WTC11 (cell line): ENCODE data around the gene RGS9BP. TPM values are rescaled to one million over a fixed set of nuclear protein-coding genes. Genes with fewer than 3 reads are reported as not detected.
"Not testable (repeated sequence)": the region's sequence is repeated elsewhere in the genome, so short reads cannot be mapped to it uniquely, and the experiment has no call there.

Source experiments
- ATAC-seq: fragments of 200-7000 bp; cut with Tn5 transposase; 2 replicates; pipeline ENCODE4 v1.10.0; 2021; ENCODE audit warnings: mild to moderate bottlenecking, moderate library complexity
- CTCF ChIA-PET: fragments of 300-600 bp; sonication (Branson Sonifier 250); formaldehyde crosslinking; loops from one replicate; lab custom pipeline; 2021; ENCODE audit warnings: antibody characterized with exemption; lab: Charles Lee
- POLR2A ChIA-PET: fragments of 350-600 bp; sonication (Branson Sonifier 250); formaldehyde crosslinking; loops from one replicate; lab custom pipeline; 2021; ENCODE audit warnings: antibody characterized with exemption; lab: Charles Lee
- DNase-seq: peaks from one replicate; pipeline ENCODE4 v3.0.0; 2021; ENCODE audit warnings: low spot score
- H3K27ac Mint-ChIP-seq: 2 replicates; pipeline ENCODE4 v1.8.0; 2021; ENCODE audit warnings: mixed read lengths
- H3K27me3 Mint-ChIP-seq: 2 replicates; pipeline ENCODE4 v1.8.0; 2021; ENCODE audit warnings: low read depth, mild to moderate bottlenecking, moderate library complexity, mixed read lengths
- H3K36me3 Mint-ChIP-seq: 2 replicates; pipeline ENCODE4 v1.8.0; 2021; ENCODE audit warnings: mixed read lengths
- H3K4me1 Mint-ChIP-seq: 2 replicates; pipeline ENCODE4 v1.8.0; 2022; ENCODE audit warnings: mixed read lengths
- H3K4me3 Mint-ChIP-seq: 2 replicates; pipeline ENCODE4 v1.8.0; 2021; ENCODE audit warnings: mild to moderate bottlenecking, moderate library complexity, mixed read lengths
- H3K9me3 Mint-ChIP-seq: 2 replicates; pipeline ENCODE4 v1.8.0; 2021; ENCODE audit warnings: mixed read lengths
- ELF4 ChIP-seq: sonication (generic); formaldehyde crosslinking; IDR thresholded peaks from 2 replicates; pipeline ENCODE4 v1.8.1; 2022; ENCODE audit warnings: low read depth, mild to moderate bottlenecking, moderate library complexity, missing genetic modification reagents
- ESRRA ChIP-seq: sonication (generic); formaldehyde crosslinking; IDR thresholded peaks from 2 replicates; pipeline ENCODE4 v1.8.1; 2022; ENCODE audit warnings: mild to moderate bottlenecking, missing genetic modification reagents, borderline replicate concordance
- ETV6 ChIP-seq: sonication (generic); formaldehyde crosslinking; IDR thresholded peaks from 2 replicates; pipeline ENCODE4 v1.8.1; 2022; ENCODE audit warnings: mild to moderate bottlenecking, missing genetic modification reagents
- FOXJ3 ChIP-seq: sonication (generic); formaldehyde crosslinking; IDR thresholded peaks from 2 replicates; pipeline ENCODE4 v1.9.0; 2021; ENCODE audit warnings: missing genetic modification reagents, mild to moderate bottlenecking, borderline replicate concordance
- FOXP1 ChIP-seq: sonication (generic); formaldehyde crosslinking; IDR thresholded peaks from 2 replicates; pipeline ENCODE4 v1.8.0; 2022; ENCODE audit warnings: missing genetic modification reagents, mild to moderate bottlenecking, moderate library complexity, borderline replicate concordance
- HMGA2 ChIP-seq: fragments of 250-450 bp; sonication (Bioruptor Pico); IDR thresholded peaks from 2 replicates; pipeline ENCODE4 v1.4.0; 2021; ENCODE audit warnings: mild to moderate bottlenecking, moderate library complexity
- NR3C1 ChIP-seq: sonication (generic); formaldehyde crosslinking; conservative IDR thresholded peaks from 2 replicates; pipeline ENCODE4 v1.8.1; 2023; ENCODE audit warnings: low read depth, mild to moderate bottlenecking, missing genetic modification reagents
- SMAD4 ChIP-seq: sonication (generic); formaldehyde crosslinking; IDR thresholded peaks from 2 replicates; pipeline ENCODE4 v1.8.0; 2022; ENCODE audit warnings: mild to moderate bottlenecking, missing genetic modification reagents
- SOX15 ChIP-seq: fragments of 250-450 bp; sonication (Bioruptor Pico); IDR thresholded peaks from 2 replicates; pipeline ENCODE4 v1.9.0; 2021; ENCODE audit warnings: mild to moderate bottlenecking
- TCF7 ChIP-seq: sonication (generic); formaldehyde crosslinking; IDR thresholded peaks from 2 replicates; pipeline ENCODE4 v1.8.0; 2022; ENCODE audit warnings: mild to moderate bottlenecking, low read depth, missing genetic modification reagents, moderate library complexity
- TEAD4 ChIP-seq: sonication (generic); formaldehyde crosslinking; IDR thresholded peaks from 2 replicates; pipeline ENCODE4 v1.8.0; 2022; ENCODE audit warnings: mild to moderate bottlenecking, missing genetic modification reagents
- total RNA-seq: library from RNA; stranded (reverse); gene quantifications from 3 replicates; pipeline ENCODE4 v1.2.3, GENCODE V29; 2021
- TF ChIP-seq, protein P1 (sequence below): sonication (generic); formaldehyde crosslinking; IDR thresholded peaks from 2 replicates; pipeline ENCODE4 v1.8.0; 2023; ENCODE audit warnings: missing genetic modification reagents
- TF ChIP-seq, protein P2 (sequence below): fragments of 250-450 bp; sonication (Bioruptor Pico); IDR thresholded peaks from 2 replicates; pipeline ENCODE4 v2.1.2; 2022; ENCODE audit warnings: mild to moderate bottlenecking, moderate library complexity
- TF ChIP-seq, protein P3 (sequence below): fragments of 250-450 bp; sonication (Bioruptor Pico); conservative IDR thresholded peaks from 2 replicates; pipeline ENCODE4 v1.9.0; 2021; ENCODE audit warnings: mild to moderate bottlenecking
- TF ChIP-seq, protein P4 (sequence below): sonication (generic); formaldehyde crosslinking; IDR thresholded peaks from 2 replicates; pipeline ENCODE4 v1.8.0; 2022; ENCODE audit warnings: mild to moderate bottlenecking, missing genetic modification reagents
- TF ChIP-seq, protein P5 (sequence below): sonication (generic); formaldehyde crosslinking; IDR thresholded peaks from 2 replicates; pipeline ENCODE4 v1.8.1; 2023; ENCODE audit warnings: mild to moderate bottlenecking, missing genetic modification reagents
- TF ChIP-seq, protein P6 (sequence below): fragments of 250-450 bp; sonication (Bioruptor Pico); IDR thresholded peaks from 2 replicates; pipeline ENCODE4 v1.9.0; 2021; ENCODE audit warnings: mild to moderate bottlenecking
- TF ChIP-seq, protein P7 (sequence below): sonication (generic); formaldehyde crosslinking; IDR thresholded peaks from 2 replicates; pipeline ENCODE4 v1.8.0; 2022; ENCODE audit warnings: mild to moderate bottlenecking, missing genetic modification reagents

Gene RGS9BP
- total RNA-seq, 1 experiment from 2014 or later = 0.24 TPM

DNA sequence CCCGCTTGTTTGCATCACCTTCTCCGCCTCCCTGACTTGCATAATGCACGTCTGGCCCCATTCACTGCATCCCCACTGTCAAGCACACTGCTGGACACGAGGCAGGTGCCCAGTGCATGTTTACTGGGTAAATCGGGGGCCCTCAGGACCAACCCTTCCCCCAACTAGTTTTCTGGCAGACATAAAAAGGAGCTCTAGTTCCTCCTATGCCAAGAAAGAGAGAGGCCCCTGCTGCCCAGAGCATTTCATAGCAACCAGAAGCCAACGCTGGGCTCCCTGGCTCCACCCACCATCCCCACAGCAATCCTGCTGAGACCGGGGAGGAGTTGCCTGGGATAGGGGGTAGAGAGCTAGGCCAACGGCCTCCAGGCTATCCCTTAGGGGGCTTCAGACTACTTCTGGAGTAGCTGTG lies 23.9 kb upstream of the RGS9BP start:
- Mint-ChIP-seq H3K27me3 (no peaks in the 10 kb centered on the region), H3K36me3 (peaks cover 43% of the 10 kb centered on the region), H3K27ac (peak overlapping the region; percentile 95), H3K4me3 (no peak overlapping the region)
- TF ChIP-seq ETV6 (CRISPR knock-in tag) (no peak), FOXJ3 (CRISPR knock-in tag) (no peak), ESRRA (CRISPR knock-in tag) (no peak), HMGA2 (CRISPR knock-in tag) (no peak), FOXP1 (CRISPR knock-in tag) (no peak), NR3C1 (CRISPR knock-in tag) (no peak)
- TF ChIP-seq, protein P1, sequence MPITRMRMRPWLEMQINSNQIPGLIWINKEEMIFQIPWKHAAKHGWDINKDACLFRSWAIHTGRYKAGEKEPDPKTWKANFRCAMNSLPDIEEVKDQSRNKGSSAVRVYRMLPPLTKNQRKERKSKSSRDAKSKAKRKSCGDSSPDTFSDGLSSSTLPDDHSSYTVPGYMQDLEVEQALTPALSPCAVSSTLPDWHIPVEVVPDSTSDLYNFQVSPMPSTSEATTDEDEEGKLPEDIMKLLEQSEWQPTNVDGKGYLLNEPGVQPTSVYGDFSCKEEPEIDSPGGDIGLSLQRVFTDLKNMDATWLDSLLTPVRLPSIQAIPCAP (CRISPR knock-in tag) = no peak
- TF ChIP-seq, protein P2, sequence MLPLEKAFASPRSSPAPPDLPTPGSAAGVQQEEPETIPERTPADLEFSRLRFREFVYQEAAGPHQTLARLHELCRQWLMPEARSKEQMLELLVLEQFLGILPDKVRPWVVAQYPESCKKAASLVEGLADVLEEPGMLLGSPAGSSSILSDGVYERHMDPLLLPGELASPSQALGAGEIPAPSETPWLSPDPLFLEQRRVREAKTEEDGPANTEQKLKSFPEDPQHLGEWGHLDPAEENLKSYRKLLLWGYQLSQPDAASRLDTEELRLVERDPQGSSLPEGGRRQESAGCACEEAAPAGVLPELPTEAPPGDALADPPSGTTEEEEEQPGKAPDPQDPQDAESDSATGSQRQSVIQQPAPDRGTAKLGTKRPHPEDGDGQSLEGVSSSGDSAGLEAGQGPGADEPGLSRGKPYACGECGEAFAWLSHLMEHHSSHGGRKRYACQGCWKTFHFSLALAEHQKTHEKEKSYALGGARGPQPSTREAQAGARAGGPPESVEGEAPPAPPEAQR (CRISPR knock-in tag) = no peak
- TF ChIP-seq, protein P3, sequence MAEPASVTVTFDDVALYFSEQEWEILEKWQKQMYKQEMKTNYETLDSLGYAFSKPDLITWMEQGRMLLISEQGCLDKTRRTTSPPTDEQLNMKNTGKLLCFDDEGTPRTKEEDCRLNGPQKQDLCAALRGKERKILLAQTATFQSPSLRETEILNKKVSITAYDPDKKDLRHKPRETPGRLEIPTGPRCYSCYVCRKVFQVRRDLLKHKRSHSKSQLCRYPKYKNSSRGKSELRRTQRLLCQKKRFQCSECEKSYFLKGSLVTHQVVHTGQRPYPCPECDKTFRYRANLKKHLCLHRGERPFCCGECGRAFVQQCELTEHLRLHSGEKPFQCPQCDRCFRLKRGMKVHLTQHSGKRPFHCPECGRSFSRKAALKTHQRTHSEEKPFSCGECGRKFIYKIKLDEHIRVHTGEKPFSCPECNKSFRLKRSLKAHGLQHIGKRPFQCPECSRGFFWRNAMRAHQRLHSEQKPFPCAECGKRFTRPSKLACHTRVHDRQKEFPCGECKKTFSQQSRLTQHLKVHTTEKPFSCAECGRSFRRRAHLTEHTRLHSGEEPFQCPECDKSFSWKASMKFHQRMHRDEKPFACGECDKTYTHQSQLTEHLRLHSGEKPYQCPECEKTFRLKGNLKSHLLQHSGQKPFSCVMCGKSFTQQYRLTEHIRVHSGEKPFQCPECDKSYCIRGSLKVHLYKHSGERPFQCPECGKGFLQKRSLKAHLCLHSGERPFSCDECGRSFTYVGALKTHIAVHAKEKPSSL = no peak
- TF ChIP-seq, protein P4, sequence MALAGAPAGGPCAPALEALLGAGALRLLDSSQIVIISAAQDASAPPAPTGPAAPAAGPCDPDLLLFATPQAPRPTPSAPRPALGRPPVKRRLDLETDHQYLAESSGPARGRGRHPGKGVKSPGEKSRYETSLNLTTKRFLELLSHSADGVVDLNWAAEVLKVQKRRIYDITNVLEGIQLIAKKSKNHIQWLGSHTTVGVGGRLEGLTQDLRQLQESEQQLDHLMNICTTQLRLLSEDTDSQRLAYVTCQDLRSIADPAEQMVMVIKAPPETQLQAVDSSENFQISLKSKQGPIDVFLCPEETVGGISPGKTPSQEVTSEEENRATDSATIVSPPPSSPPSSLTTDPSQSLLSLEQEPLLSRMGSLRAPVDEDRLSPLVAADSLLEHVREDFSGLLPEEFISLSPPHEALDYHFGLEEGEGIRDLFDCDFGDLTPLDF (CRISPR knock-in tag) = no peak
- TF ChIP-seq, all 79 proteins: peak for 0
- CTCF ChIA-PET = interaction anchor here (0.6 to 1.5 kb wide), 5 partner anchors 10 to 67 kb away, joined by 3 to 5 read pairs (median 3); partner anchors contain the start of genes ANKRD27 and RGS9BP
- Mint-ChIP-seq H3K4me1 (peaks cover 20% of the 10 kb centered on the region), H3K9me3 (no peaks in the 10 kb centered on the region)
- ATAC-seq (peak; percentile 98), DNase-seq (peak; percentile 78)
- POLR2A ChIA-PET = no interaction called here

DNA sequence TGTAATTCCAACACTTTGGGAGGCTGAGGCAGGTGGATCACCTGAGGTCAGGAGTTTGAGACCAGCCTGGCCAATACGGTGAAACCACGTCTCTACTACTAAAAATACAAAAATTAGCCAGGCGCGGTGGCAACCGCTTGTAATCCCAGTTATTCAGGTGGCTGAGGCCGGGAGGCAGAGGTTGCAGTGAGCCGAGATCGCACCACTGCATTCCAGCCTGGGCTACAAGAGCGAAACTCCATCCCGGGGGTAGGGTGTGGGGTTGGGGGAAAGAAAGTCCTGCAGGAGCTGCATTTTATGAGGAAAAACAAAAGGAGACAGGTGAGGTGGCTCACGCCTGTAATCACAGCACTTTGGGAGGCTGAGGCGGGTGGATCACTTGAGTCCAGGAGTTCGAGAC lies 23.3 kb upstream of the RGS9BP start:
- Mint-ChIP-seq H3K4me1 (peaks cover 20% of the 10 kb centered on the region), H3K36me3 (peaks cover 38% of the 10 kb centered on the region), H3K27ac (peak overlapping the region; percentile 73)
- H3K27me3 Mint-ChIP-seq, DNase-seq, POLR2A ChIA-PET, H3K4me3 Mint-ChIP-seq, ATAC-seq, H3K9me3 Mint-ChIP-seq: not testable (repeated sequence)
- CTCF ChIA-PET = interaction anchor here (0.6 to 1.5 kb wide), 5 partner anchors 10 to 68 kb away, joined by 3 to 5 read pairs (median 3); partner anchors contain the start of genes ANKRD27 and RGS9BP

DNA sequence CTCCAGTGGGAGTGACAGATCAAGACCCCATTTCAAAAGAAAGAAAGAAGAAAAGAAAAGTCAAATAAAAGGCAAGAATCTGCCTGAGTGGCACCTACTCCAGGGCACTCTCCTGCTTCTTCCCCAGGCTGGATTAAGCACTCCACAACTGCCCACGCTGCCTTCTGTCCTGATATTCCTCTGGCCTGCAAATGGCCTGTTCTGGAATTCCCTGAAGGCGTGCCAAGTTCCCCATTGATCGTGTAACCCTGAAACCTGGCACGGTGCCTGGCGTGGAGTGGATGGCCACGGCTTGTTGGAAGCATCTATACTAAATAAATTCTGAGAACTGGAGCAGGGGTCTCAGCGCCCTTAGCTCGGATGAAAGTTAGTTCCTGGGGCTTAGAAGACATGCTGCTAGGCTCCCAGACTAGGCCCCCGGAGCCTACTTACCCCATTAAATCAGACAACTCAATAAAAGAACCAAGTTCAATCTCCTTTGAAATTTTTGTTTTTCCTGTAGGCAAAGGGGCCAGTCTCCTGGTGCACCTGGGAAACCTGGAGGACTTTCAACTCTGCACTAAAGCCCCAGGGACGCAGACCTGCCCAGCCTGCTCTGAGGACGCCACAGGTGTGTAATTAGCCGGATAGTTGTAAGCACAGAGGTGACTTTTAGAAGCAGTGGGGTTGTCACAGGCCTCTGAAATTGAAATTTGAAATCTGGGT lies 22.6 kb upstream of the RGS9BP start:
- no peak for ATAC-seq
- CTCF ChIA-PET = interaction anchor here (1.2 to 1.5 kb wide), 2 partner anchors 22 to 69 kb away, joined by 3 read pairs; partner anchors contain the start of genes ANKRD27 and RGS9BP
- TF ChIP-seq, protein P5, sequence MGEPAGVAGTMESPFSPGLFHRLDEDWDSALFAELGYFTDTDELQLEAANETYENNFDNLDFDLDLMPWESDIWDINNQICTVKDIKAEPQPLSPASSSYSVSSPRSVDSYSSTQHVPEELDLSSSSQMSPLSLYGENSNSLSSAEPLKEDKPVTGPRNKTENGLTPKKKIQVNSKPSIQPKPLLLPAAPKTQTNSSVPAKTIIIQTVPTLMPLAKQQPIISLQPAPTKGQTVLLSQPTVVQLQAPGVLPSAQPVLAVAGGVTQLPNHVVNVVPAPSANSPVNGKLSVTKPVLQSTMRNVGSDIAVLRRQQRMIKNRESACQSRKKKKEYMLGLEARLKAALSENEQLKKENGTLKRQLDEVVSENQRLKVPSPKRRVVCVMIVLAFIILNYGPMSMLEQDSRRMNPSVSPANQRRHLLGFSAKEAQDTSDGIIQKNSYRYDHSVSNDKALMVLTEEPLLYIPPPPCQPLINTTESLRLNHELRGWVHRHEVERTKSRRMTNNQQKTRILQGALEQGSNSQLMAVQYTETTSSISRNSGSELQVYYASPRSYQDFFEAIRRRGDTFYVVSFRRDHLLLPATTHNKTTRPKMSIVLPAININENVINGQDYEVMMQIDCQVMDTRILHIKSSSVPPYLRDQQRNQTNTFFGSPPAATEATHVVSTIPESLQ (CRISPR knock-in tag) = no peak
- TF ChIP-seq, protein P6, sequence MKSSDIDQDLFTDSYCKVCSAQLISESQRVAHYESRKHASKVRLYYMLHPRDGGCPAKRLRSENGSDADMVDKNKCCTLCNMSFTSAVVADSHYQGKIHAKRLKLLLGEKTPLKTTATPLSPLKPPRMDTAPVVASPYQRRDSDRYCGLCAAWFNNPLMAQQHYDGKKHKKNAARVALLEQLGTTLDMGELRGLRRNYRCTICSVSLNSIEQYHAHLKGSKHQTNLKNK (CRISPR knock-in tag) = no peak
- TF ChIP-seq, protein P2 (CRISPR knock-in tag) = no peak
- TF ChIP-seq ELF4 (CRISPR knock-in tag) = no peak
- TF ChIP-seq SOX15 (CRISPR knock-in tag) = no peak
- TF ChIP-seq TCF7 (CRISPR knock-in tag) = no peak
- no peak for TF ChIP-seq SMAD4 (CRISPR knock-in tag)
- TF ChIP-seq, protein P7, sequence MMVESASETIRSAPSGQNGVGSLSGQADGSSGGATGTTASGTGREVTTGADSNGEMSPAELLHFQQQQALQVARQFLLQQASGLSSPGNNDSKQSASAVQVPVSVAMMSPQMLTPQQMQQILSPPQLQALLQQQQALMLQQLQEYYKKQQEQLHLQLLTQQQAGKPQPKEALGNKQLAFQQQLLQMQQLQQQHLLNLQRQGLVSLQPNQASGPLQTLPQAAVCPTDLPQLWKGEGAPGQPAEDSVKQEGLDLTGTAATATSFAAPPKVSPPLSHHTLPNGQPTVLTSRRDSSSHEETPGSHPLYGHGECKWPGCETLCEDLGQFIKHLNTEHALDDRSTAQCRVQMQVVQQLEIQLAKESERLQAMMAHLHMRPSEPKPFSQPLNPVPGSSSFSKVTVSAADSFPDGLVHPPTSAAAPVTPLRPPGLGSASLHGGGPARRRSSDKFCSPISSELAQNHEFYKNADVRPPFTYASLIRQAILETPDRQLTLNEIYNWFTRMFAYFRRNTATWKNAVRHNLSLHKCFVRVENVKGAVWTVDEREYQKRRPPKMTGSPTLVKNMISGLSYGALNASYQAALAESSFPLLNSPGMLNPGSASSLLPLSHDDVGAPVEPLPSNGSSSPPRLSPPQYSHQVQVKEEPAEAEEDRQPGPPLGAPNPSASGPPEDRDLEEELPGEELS (CRISPR knock-in tag) = no peak
- no peak for TF ChIP-seq TEAD4 (CRISPR knock-in tag)

More for the DNA sequence above, 22.6 kb upstream of the RGS9BP start:
- Mint-ChIP-seq H3K27me3 (no peaks in the 10 kb centered on the region), H3K9me3 (no peaks in the 10 kb centered on the region), H3K36me3 (peaks cover 30% of the 10 kb centered on the region), H3K4me1 (peaks cover 20% of the 10 kb centered on the region), H3K27ac (peak overlapping the region; percentile 89), H3K4me3 (no peak overlapping the region)
- DNase-seq = no peak
- POLR2A ChIA-PET = no interaction called here
